ENCODE measurements around the gene COQ3. TPM values are rescaled to one million over a fixed set of nuclear protein-coding genes. Genes with fewer than 3 reads are reported as not detected.

COQ3 gene
- total RNA-seq, 2 donors from 2014 or later: 8.8 to 15.1 TPM

DNA sequence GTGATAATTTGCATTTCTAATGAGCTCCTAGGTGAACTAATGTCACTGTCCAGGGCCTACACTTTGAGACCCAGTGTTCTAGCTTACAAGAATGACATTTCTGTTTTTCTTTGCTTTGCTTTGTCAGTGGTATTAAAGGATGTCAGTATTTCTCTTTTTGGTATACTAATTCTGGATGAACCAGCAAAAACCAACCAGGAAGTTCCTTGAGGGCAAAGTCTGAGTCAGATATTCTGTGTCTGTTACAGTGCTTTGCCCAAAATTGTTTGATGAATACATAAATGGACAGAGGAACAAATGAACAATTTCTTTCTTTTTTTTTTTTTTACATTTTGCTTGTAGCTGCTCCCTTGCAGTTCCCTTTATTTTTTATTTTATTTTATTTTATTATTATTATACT is 15.4 kb downstream of the COQ3 start:
- no peak for TF ChIP-seq CTCF (IDR thresholded peaks at IDR 0.05)
- H3K4me3 ChIP-seq: no peak overlapping the region

DNA sequence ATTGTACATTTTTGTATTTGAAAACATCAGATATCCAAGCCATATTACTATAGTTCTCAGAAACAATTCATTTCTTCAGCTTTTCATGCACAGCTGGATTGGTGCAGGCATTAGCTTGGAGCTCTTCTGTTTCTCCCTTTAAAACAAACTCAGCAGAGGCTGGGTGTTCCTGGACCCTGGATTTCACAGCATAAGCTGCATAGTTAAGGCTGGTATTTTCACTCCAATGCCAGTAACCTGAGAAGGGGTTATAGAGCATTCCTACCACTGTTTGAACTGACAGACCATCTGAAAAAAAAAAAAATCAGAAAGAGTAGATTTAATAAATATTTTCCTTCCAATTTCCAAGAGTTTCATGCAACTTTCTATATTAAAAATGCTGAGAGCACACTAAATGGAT is 24.5 kb downstream of the COQ3 start:
- H3K36me3 ChIP-seq: peaks cover 4% of the 10 kb centered on the region
- no peaks in the 10 kb centered on the region for H3K4me1 ChIP-seq
- no peak overlapping the region for H3K27ac ChIP-seq
- DNase-seq (ENCODE audit: low spot score): no peak
- no peak overlapping the region for H3K4me3 ChIP-seq
- no peaks in the 10 kb centered on the region for H3K27me3 ChIP-seq
- H3K9me3 ChIP-seq: no peaks in the 10 kb centered on the region
- TF ChIP-seq CTCF (IDR thresholded peaks at IDR 0.05): no peak

More for the DNA sequence above, 15.4 kb downstream of the COQ3 start:
- Histone ChIP-seq H3K27ac (no peak overlapping the region), H3K9me3 (no peaks in the 10 kb centered on the region), H3K4me1 (no peaks in the 10 kb centered on the region), H3K36me3 (peaks cover 4% of the 10 kb centered on the region), H3K27me3 (no peaks in the 10 kb centered on the region)
- DNase-seq (ENCODE audit: low spot score): no peak

DNA sequence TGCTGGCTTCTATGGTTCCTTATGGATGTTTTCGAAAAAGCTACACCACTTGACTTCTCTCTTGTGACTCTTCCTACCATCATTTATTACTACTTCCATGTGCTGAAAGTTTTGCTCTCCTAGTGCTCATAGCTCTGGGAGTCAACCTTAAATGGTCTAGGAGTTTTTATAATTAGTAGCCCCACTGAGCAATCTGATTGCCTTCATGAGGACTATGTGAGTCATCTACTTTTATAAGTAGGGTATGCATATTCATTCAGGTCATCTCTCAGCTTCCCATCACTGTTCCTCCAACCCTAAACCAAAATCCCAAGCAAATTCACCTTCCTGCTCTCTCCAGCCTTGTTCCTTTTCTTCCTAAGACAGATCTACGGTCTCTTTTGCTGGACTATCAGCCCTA is 27.1 kb downstream of the COQ3 start:
- no peak for TF ChIP-seq CTCF (IDR thresholded peaks at IDR 0.05)
- no peaks in the 10 kb centered on the region for H3K4me1 ChIP-seq
- no peaks in the 10 kb centered on the region for H3K9me3 ChIP-seq
- H3K4me3 ChIP-seq: no peak overlapping the region
- H3K36me3 ChIP-seq: no peaks in the 10 kb centered on the region
- no peak overlapping the region for H3K27ac ChIP-seq
- no peaks in the 10 kb centered on the region for H3K27me3 ChIP-seq
- DNase-seq (ENCODE audit: low spot score): no peak

DNA sequence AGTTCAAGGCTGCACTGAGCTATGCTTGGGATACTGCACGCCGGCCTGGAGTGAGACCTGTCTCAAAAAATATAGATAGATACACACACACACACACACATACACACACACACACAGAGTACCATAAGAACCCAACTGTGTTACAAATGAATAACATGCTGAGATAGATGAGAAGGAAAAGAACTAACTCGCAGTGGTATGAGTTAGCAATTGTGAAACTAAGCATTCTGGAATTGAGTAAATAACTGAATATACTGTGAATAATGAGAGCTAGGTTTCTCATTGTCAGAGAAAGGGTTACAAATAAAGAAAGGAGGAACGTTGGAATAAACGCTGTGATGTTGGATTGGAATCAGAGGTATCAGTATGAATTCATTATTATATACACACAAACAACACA is 30.0 kb downstream of the COQ3 start:
- H3K4me3 ChIP-seq: no peak overlapping the region
- H3K36me3 ChIP-seq: no peaks in the 10 kb centered on the region
- no peak overlapping the region for H3K27ac ChIP-seq
- H3K4me1 ChIP-seq: no peaks in the 10 kb centered on the region
- H3K9me3 ChIP-seq: no peaks in the 10 kb centered on the region
- no peak for TF ChIP-seq CTCF (IDR thresholded peaks at IDR 0.05)
- DNase-seq (ENCODE audit: low spot score): no peak
- H3K27me3 ChIP-seq: no peaks in the 10 kb centered on the region

DNA sequence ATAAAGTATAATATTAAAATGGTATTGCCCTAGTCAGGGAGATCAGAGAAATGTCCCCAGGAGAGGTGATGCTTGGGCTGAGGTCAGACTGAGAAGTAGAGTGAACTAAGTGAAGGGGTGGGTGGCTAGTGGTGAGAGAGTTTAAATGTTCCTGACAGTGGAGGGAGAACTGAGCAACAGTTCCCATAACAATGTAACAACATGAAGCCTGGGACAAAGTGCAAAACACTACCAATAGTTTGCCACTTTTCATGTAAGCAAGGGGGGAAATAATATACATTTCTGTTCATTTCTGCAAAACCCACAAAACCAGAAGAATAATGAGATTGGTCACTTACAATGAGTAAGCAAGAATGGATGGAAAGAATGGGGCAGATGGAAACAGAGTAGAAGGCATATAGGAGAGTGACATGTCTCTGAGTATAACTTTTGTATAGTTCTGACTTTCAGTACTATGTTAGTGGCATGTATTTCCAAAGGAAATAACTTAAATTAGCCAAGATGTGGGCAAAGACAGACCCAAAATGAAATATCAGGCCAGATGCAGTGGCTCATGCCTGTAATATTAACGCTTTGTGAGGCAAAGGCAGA is 31.2 kb downstream of the COQ3 start:
- H3K27ac ChIP-seq: no peak overlapping the region
- no peaks in the 10 kb centered on the region for H3K9me3 ChIP-seq
- no peak overlapping the region for H3K4me3 ChIP-seq
- H3K4me1 ChIP-seq: no peaks in the 10 kb centered on the region
- no peaks in the 10 kb centered on the region for H3K27me3 ChIP-seq
- DNase-seq (ENCODE audit: low spot score): no peak
- no peak for TF ChIP-seq CTCF (IDR thresholded peaks at IDR 0.05)
- no peaks in the 10 kb centered on the region for H3K36me3 ChIP-seq

DNA sequence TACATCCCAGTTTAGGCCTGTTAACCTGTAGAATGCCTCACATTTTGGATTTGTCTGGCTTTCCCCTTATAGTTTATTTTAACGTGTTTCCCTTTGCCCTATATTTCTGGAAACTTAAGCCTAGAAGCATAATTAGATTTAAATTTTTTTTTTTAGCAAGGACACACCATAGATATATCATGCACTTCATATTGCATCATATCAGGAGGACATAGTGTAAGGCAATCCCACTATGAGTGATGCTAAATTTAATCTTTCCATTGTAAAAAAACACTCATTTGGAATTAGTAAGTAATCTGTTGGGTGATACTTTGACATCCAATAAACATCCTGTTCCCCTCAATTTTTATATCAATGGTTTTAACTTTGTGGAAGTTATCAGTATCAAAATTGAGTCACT is 34.2 kb downstream of the COQ3 start:
- Histone ChIP-seq H3K36me3 (no peaks in the 10 kb centered on the region), H3K4me1 (no peaks in the 10 kb centered on the region), H3K9me3 (no peaks in the 10 kb centered on the region), H3K4me3 (no peak overlapping the region), H3K27me3 (no peaks in the 10 kb centered on the region), H3K27ac (no peak overlapping the region)
- TF ChIP-seq CTCF (IDR thresholded peaks at IDR 0.05): no peak
- DNase-seq (ENCODE audit: low spot score): no peak
